GM21367 (cell line): ENCODE results near the gene APH1A.
A peak's percentile ranks its signal among the peaks of the same experiment; 100 is the strongest.
"Not testable (repeated sequence)": the region's sequence is repeated elsewhere in the genome, so short reads cannot be mapped to it uniquely, and the experiment has no call there.

Experiments
- ATAC-seq: cut with Tn5 transposase; IDR thresholded peaks from one replicate; pipeline ENCODE4 v1.9.1; 2021; ENCODE audit not compliant: unreplicated experiment

APH1A gene

DNA sequence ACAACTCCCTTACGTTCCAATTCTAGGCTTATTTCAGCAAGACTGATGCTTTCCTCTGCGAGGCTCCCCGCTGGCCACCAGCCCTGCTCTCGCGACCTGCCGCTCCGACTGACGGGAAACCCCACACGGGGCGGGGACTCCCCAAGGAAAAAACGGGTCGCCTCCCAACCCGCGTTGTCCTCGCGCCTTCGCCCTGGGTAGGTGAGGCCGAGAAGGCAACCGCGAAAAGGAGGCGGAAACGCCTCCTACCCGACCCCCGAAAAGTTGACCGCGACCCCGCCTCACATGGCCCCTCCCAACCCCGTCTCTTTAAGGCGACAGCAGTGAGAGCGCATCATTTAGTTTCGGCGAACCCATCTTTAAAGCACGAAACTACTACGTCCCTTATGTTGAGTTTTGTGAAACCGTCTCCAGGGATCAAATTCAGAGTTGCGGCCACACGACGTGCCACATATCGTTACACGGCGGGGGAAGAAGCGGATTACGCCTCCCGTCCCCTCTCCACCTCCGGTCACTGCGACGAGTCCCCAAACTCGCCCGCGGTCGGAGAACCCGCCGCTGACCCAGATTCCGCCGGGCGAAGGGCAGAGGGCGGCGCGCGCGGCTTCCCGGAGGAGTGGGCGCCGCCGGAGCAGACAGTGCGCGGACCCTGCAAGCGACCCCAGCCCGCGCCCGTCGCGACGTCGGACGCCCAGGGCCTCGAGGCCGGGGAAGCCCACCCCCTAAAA, 34.1 kb downstream of the APH1A start:
- peak; percentile 36 for ATAC-seq

- no peak for ATAC-seq
Observed at GRCh38 chr1:150234309-150234565, 34.6 kb downstream of the APH1A start.

- ATAC-seq, result no peak
Observed at GRCh38 chr1:150233359-150234308, 35.2 kb downstream of the APH1A start.

- ATAC-seq, result not testable (repeated sequence)
Observed at GRCh38 chr1:150232921-150233320, 35.9 kb downstream of the APH1A start.

DNA sequence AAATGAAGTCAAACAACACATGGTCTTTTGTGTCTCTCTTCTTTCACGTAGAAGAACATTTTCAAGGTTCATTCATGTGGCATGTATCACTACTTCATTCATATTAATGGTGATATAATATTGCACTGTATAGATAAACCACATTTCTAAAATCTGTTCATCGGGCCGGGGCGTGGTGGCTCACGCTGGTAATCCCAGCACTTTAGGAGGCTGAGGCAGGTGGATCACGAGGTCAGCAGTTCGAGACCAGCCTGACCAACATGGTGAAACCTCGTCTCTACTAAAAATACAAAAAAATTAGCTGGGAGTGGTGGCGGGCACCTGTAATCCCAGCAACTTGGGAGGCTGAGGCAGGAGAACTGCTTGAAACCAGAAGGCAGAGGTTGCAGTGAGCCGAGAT, 40.6 kb downstream of the APH1A start:
- not testable (repeated sequence) for ATAC-seq

DNA sequence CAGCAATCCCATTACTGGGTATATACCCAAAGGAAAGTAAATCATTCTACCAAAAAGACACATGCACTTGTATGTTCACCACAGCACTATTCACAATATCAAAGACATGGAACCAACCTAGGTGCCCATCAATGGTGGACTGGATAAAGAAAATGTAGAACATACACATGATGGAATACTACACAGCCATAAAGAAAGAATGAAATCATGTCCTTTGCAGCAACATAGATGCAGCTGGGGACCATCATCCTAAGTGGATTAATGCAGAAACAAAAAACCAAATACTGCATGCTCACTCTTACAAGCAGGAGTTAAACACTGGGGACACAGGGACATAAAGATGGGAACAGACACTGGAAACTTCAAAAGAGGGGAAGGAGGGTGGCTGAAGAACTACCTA, 41.6 kb downstream of the APH1A start:
- no peak for ATAC-seq

DNA sequence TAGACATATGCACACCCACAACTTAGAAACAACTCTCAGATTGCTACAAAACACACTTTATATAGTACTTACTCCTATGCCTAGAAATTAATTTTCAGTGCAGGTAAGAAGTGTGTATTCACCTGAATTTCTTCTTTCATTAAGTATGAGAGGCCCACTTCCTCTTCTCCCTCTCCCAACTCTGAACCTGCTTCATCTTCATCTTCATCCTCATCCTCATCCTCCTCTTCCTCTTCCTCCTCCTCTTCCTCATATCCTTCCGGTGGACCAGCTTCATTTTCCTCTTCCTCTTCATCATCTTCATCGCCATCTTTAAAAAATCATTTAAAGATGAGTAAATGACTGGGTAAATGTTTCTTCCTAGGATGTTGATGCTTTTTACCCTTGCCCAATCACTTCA, 42.3 kb downstream of the APH1A start:
- ATAC-seq, result no peak

GRCh38 chr1:150225546-150225945, 43.3 kb downstream of the APH1A start:
- no peak for ATAC-seq

DNA sequence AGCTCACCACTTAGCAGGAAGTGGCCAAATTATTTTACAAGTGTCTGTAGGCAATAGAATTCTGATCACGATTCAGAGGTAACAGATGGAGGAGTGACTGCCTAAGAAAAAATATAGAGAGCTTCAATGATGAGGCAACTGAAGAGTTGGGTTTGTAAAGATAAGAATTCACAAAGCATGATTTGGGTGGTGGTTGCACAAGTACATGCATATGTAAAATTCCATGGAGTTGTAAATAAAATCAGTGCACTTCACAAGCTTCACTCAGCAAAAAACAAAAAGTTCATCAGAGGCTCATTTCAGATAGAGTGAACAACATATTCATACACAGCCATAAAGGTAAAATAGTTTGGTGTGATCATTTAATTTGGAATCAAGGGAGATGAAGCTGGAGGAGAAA, 43.8 kb downstream of the APH1A start:
- ATAC-seq, result no peak

- ATAC-seq, result no peak
Observed at GRCh38 chr1:150221552-150221951, 47.3 kb downstream of the APH1A start.

DNA sequence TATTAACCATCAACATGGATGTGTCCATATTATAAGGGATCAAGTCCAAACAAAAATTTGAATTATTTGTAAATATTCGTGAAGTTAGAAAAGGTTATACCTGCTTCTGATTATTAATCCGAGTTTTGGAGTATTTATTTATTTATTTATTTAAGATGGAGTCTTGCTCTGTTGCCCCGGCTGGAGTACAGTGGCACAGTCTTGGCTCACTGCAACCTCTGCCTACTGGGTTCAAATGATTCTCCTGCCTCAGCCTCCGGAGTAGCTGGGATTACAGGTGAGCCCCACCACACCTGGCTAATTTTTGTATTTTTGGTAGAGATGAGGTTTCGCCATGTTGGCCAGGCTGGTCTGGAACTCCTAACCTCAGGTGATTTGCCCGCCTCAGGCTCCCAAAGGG, 53.0 kb downstream of the APH1A start:
- not testable (repeated sequence) for ATAC-seq
